RWPE1 (cell line): ENCODE measurements around the gene SUGT1.
A peak's percentile ranks its signal among the peaks of the same experiment; 100 is the strongest.
"Not testable (repeated sequence)": the region's sequence is repeated elsewhere in the genome, so short reads cannot be mapped to it uniquely, and the experiment has no call there.

Source experiments
- CTCF ChIA-PET: fragments of 350-600 bp; sonication (Branson Sonifier 250); formaldehyde crosslinking; extraction: SDS; loops from one replicate; lab custom pipeline; 2021; lab: Yijun Ruan, JAX
- POLR2A ChIA-PET: fragments of 400-600 bp; formaldehyde crosslinking; extraction: SDS; loops from one replicate; lab custom pipeline; 2020; ENCODE audit warnings: antibody characterized with exemption; ENCODE audit not compliant: low non-redundant PET; lab: Yijun Ruan, JAX
- DNase-seq: peaks from one replicate; pipeline ENCODE4 v3.0.0; 2012; ENCODE audit warnings: low spot score
- H3K27ac ChIP-seq: fragments of 450-650 bp; 2 replicates; pipeline ENCODE4 v1.5.1; 2017
- TF ChIP-seq, protein P1 (sequence below): fragments of 450-650 bp; conservative IDR thresholded peaks from 2 replicates; pipeline ENCODE4 v1.5.1; 2017; ENCODE audit warnings: low read depth, mild to moderate bottlenecking

The SUGT1 gene

GRCh38 chr13:52665325-52665724, 12.7 kb downstream of the SUGT1 start:
- DNase-seq = peak; percentile 20
- TF ChIP-seq, protein P1, sequence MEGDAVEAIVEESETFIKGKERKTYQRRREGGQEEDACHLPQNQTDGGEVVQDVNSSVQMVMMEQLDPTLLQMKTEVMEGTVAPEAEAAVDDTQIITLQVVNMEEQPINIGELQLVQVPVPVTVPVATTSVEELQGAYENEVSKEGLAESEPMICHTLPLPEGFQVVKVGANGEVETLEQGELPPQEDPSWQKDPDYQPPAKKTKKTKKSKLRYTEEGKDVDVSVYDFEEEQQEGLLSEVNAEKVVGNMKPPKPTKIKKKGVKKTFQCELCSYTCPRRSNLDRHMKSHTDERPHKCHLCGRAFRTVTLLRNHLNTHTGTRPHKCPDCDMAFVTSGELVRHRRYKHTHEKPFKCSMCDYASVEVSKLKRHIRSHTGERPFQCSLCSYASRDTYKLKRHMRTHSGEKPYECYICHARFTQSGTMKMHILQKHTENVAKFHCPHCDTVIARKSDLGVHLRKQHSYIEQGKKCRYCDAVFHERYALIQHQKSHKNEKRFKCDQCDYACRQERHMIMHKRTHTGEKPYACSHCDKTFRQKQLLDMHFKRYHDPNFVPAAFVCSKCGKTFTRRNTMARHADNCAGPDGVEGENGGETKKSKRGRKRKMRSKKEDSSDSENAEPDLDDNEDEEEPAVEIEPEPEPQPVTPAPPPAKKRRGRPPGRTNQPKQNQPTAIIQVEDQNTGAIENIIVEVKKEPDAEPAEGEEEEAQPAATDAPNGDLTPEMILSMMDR = peak; percentile 69
- no peak overlapping the region for H3K27ac ChIP-seq
- ChIA-PET CTCF (interaction anchor here (0.6 to 2.6 kb wide), 10 partner anchors 12 to 1577 kb away, joined by 3 to 16 read pairs (median 4); partner anchors contain the start of gene SUGT1), POLR2A (no interaction called here)

DNA sequence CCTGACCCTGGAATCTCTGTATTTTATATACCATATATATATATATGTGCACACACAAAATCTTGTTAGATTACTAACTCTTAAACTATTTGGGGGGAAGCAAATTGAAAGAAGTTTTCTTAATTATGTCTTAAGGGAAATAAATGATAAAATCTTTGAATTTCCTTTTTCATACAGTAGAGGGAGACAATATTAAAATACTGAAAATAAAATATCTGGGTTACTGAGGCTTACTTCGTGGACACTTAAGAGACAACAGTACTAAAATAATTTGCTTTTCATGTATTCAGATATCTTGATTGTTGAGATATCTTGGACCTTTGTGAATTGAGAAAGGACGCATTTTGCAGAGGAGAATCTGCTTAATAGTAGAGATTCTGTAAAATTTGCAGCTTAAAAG, 17.0 kb downstream of the SUGT1 start:
- TF ChIP-seq, protein P1 = no peak
- CTCF ChIA-PET = interaction anchor here (0.6 kb wide), 1 partner anchor 374 kb away, joined by 4 read pairs; no protein-coding TSS in a partner anchor
- H3K27ac ChIP-seq = no peak overlapping the region
- POLR2A ChIA-PET = no interaction called here
- no peak for DNase-seq

DNA sequence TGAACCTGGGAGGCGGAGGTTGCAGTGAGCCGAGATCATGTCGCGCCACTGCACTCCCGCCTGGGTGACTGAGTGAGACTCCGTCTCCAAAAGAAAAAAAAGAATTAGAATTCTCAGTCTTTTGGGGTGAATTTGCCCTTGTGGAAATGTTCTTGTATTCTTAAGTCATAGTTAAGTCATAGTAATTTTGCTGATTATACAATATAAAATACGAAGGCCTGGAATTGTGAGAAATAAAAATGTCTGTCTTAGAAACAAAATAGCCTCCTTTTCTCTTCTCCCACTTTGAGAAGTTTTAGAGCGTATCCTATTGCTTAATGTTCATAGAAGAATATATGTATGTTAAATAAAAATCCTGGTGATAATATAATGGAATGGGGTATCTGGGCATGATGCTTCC, 18.1 kb downstream of the SUGT1 start:
- ChIA-PET POLR2A (no interaction called here), CTCF (no interaction called here)
- H3K27ac ChIP-seq = no peak overlapping the region
- no peak for DNase-seq
- TF ChIP-seq, protein P1 = no peak

DNA sequence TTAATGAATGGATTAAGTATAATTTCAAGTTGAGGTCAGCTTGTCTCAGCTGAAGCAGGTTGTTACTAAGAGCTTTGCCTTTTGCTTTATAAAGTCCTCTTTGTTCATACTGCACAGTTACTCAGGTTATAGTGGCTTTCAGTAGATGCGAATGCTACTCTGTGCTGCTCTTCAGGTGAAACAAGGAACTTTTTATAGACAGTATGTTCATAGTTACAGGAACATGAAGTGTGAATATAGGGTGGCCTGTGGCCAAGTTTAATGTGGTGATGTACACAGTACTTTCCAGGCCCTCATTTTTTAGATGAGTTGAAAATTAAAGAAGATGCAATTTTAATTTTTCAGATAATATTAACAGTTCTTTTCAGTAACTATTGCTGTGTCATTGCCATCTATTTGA, 20.8 kb downstream of the SUGT1 start:
- CTCF ChIA-PET = no interaction called here

GRCh38 chr13:52677823-52678222, 25.2 kb downstream of the SUGT1 start:
- no peak overlapping the region for H3K27ac ChIP-seq
- POLR2A ChIA-PET = no interaction called here
- CTCF ChIA-PET = no interaction called here
- DNase-seq = no peak
- TF ChIP-seq, protein P1 = no peak

More for the DNA sequence above, 20.8 kb downstream of the SUGT1 start:
- POLR2A ChIA-PET = no interaction called here
- DNase-seq = no peak
- TF ChIP-seq, protein P1 = no peak
- no peak overlapping the region for H3K27ac ChIP-seq

DNA sequence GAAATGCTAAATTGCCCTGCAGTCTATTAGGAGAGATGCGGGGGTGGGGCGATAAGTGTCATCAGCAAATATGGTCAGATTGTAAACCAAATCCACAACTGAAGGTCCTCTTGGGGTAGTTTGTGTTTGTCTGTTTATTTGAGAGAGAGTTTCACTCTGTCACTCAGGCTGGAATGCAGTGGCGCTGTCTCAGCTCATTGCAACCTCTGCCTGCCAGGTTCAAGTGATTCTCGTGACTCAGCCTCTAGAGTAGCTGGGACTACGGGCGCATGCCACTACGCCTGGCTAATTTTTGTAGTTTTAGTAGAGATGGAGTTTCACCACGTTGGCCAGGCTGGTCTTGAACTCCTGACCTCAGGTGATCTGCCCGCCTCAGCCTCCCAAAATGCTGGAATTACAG, 33.2 kb downstream of the SUGT1 start:
- H3K27ac ChIP-seq, CTCF ChIA-PET, DNase-seq, POLR2A ChIA-PET: not testable (repeated sequence)

DNA sequence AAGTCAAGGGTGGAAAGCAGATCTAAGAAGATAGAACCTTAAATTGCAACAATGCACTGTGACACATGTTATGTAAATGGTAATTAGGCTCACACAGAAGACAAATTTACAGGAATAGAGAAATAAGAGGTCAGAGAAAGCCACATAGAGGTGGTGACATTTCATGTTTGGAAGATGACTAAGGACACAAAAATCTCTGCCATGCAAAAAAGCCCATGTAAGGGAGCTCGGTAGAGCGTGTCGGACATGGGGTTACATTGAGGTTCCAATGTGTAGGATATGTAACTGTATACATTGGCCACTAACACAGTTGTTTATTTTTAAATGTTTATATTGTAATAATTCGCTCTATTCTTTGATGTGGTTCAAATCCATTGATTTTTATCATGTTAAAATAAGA, 33.7 kb downstream of the SUGT1 start:
- TF ChIP-seq, protein P1 = no peak
- ChIA-PET POLR2A (no interaction called here), CTCF (no interaction called here)
- DNase-seq = no peak
- no peak overlapping the region for H3K27ac ChIP-seq
